ENCODE data around the gene SPOCK2. TPM values are rescaled to one million over a fixed set of nuclear protein-coding genes. Genes with fewer than 3 reads are reported as not detected.

SPOCK2 gene
- total and polyA plus RNA-seq, 9 donors: 1.4 to 77.7 (median 8.7) TPM

GRCh38 chr10:72026278-72027111 is 61.9 kb downstream of the SPOCK2 start:
- peaks cover 13% of the 10 kb centered on the region for H3K4me1 ChIP-seq (ENCODE audit: insufficient read depth)
- intact Hi-C loops (cut with DNase I): no loop called here
- no peak overlapping the region for H3K4me3 ChIP-seq
- peak overlapping the region; percentile 13 to 20 for H3K27ac ChIP-seq
- H3K36me3 ChIP-seq: no peaks in the 10 kb centered on the region
- TF ChIP-seq EP300 (IDR thresholded peaks at IDR 0.05) (no peak), POLR2A (IDR thresholded peaks at IDR 0.05) (no peak), CTCF (IDR thresholded peaks at IDR 0.05) (no peak)
- H3K9me3 ChIP-seq: no peaks in the 10 kb centered on the region
- peak; percentile 64 to 81 (median 76) for DNase-seq
- WGBS, 3 donors: 59 to 67% (median 64%) methylated on average over 14 of the region's 14 CpGs
- H3K27me3 ChIP-seq: no peaks in the 10 kb centered on the region

DNA sequence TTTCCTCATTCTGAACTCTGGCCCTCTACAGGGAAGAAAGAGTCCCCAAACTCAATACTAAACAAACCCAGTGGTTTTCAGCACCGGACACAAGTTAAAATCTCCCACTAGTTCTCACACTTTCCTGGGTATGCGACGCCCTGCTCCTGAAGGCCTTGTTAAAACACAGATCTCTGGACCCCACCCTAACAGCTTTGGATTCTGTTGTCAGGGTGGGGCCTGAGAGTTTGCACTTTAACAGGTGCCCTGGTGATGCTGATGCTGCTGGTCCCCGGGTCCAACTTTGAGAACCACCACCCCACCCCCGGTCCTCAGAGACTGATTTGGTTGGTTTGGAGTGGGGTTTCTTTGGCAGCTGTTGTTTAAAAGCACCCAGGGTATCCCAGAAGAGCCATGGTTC is 62.5 kb downstream of the SPOCK2 start:
- Histone ChIP-seq H3K36me3 (no peaks in the 10 kb centered on the region), H3K4me1 (ENCODE audit: insufficient read depth) (peaks cover 15% of the 10 kb centered on the region), H3K4me3 (no peak overlapping the region), H3K27ac (peak overlapping the region in 1 of 2 donors; percentile 17), H3K27me3 (no peaks in the 10 kb centered on the region), H3K9me3 (no peaks in the 10 kb centered on the region)
- 48 to 75% (median 63%) methylated on average over 5 of the region's 5 CpGs for WGBS, 3 donors
- DNase-seq: no peak
- intact Hi-C loops (cut with DNase I): no loop called here
- TF ChIP-seq CTCF (IDR thresholded peaks at IDR 0.05) (no peak), EP300 (IDR thresholded peaks at IDR 0.05) (no peak), POLR2A (IDR thresholded peaks at IDR 0.05) (no peak)

- Histone ChIP-seq H3K27me3 (no peaks in the 10 kb centered on the region), H3K27ac (no peak overlapping the region), H3K4me1 (ENCODE audit: insufficient read depth) (peaks cover 15% of the 10 kb centered on the region), H3K4me3 (no peak overlapping the region), H3K9me3 (no peaks in the 10 kb centered on the region), H3K36me3 (no peaks in the 10 kb centered on the region)
- WGBS, 3 donors: 90 to 93% (median 91%) methylated on average over 8 of the region's 8 CpGs
- TF ChIP-seq POLR2A (IDR thresholded peaks at IDR 0.05): no peak
- no peak for TF ChIP-seq CTCF (IDR thresholded peaks at IDR 0.05)
- intact Hi-C loops (cut with DNase I): no loop called here
- DNase-seq: no peak
Measured at GRCh38 chr10:72025400-72025799, 63.0 kb downstream of the SPOCK2 start.

- peaks cover 15% of the 10 kb centered on the region for H3K4me1 ChIP-seq (ENCODE audit: insufficient read depth)
- H3K4me3 ChIP-seq: no peak overlapping the region
- no peaks in the 10 kb centered on the region for H3K9me3 ChIP-seq
- no peak for DNase-seq
- no peak for TF ChIP-seq CTCF (IDR thresholded peaks at IDR 0.05)
- no peak for TF ChIP-seq POLR2A (IDR thresholded peaks at IDR 0.05)
- no peak for TF ChIP-seq EP300 (IDR thresholded peaks at IDR 0.05)
- no peaks in the 10 kb centered on the region for H3K27me3 ChIP-seq
- 84 to 88% (median 85%) methylated on average over 4 of the region's 4 CpGs for WGBS, 3 donors
- intact Hi-C loops (cut with DNase I): no loop called here
- H3K36me3 ChIP-seq: no peaks in the 10 kb centered on the region
- no peak overlapping the region for H3K27ac ChIP-seq
Measured at GRCh38 chr10:72024596-72024995, 63.8 kb downstream of the SPOCK2 start.
